Mesenchymal stem cell (in vitro differentiated cells and primary cell): ENCODE data around the gene TMEM263.
"Not testable (repeated sequence)": the region's sequence is repeated elsewhere in the genome, so short reads cannot be mapped to it uniquely, and the experiment has no call there.

Experiments
- DNase-seq: peaks from one replicate; pipeline ENCODE4 v3.0.0-alpha.2; 2013
- H2AFZ ChIP-seq: one replicate; pipeline ENCODE4 v1.6.1; 2013; ENCODE audit warnings: low read depth, mild to moderate bottlenecking, control low read depth, inconsistent platforms, low read length, moderate library complexity
- H2AK5ac ChIP-seq: 2 replicates; pipeline ENCODE4 v1.6.1; 2013; ENCODE audit warnings: low read length, moderate library complexity, mild to moderate bottlenecking, inconsistent platforms; ENCODE audit not compliant: severe bottlenecking
- H2BK120ac ChIP-seq: one replicate; pipeline ENCODE4 v1.6.1; 2013; ENCODE audit warnings: low read depth, mild to moderate bottlenecking, inconsistent platforms, low read length, moderate library complexity
- H2BK12ac ChIP-seq, 2 experiments: one replicate each; pipeline ENCODE4 v1.6.1; 2013; ENCODE audit warnings: inconsistent platforms in 2 of 2, low read length in 2 of 2, mild to moderate bottlenecking in 2 of 2, moderate library complexity in 2 of 2, control low read depth in 1 of 2
- H2BK15ac ChIP-seq: one replicate; pipeline ENCODE4 v1.6.1; 2013; ENCODE audit warnings: mild to moderate bottlenecking, low read depth, inconsistent platforms; ENCODE audit not compliant: poor library complexity, severe bottlenecking
- H2BK5ac ChIP-seq: 2 replicates; pipeline ENCODE4 v1.6.1; 2013; ENCODE audit warnings: low read depth, mild to moderate bottlenecking, low read length, control low read depth, inconsistent platforms; ENCODE audit not compliant: poor library complexity, severe bottlenecking
- H3K14ac ChIP-seq, 2 experiments: one replicate each; pipeline ENCODE4 v1.6.1; 2013; ENCODE audit warnings: inconsistent platforms in 2 of 2, low read length in 2 of 2, control low read depth in 1 of 2, mild to moderate bottlenecking in 1 of 2, moderate library complexity in 1 of 2
- H3K18ac ChIP-seq, 2 experiments: one replicate each; pipeline ENCODE4 v1.6.1; 2013; ENCODE audit warnings: inconsistent platforms in 2 of 2, low read length in 2 of 2, control low read depth in 1 of 2, low read depth in 1 of 2, mild to moderate bottlenecking in 1 of 2
- H3K23ac ChIP-seq, 2 experiments: one replicate each; pipeline ENCODE4 v1.6.1; 2013; ENCODE audit warnings: inconsistent platforms in 2 of 2, low read length in 2 of 2, mild to moderate bottlenecking in 2 of 2, moderate library complexity in 2 of 2, control low read depth in 1 of 2
- H3K27ac ChIP-seq: 2 replicates; pipeline ENCODE4 v1.5.1; 2013; ENCODE audit warnings: mild to moderate bottlenecking, moderate library complexity, low read length, control low read depth, inconsistent platforms; ENCODE audit not compliant: poor library complexity, severe bottlenecking
- H3K27me3 ChIP-seq, 2 experiments: 2 replicates each; pipeline versions ENCODE4 v1.6.1 to v1.7.0; 2013; ENCODE audit warnings: low read length in 2 of 2, mild to moderate bottlenecking in 2 of 2, moderate library complexity in 2 of 2, control low read depth in 1 of 2, inconsistent platforms in 1 of 2; ENCODE audit not compliant: control insufficient read depth in 1 of 2, insufficient read depth in 1 of 2
- H3K36me3 ChIP-seq, 2 experiments: 2 replicates each; pipeline versions ENCODE4 v1.6.1 to v1.7.0; 2013; ENCODE audit warnings: low read length in 2 of 2, control low read depth in 1 of 2, inconsistent platforms in 1 of 2, low read depth in 1 of 2, mild to moderate bottlenecking in 1 of 2; ENCODE audit not compliant: insufficient read depth in 2 of 2, control insufficient read depth in 1 of 2
- H3K4ac ChIP-seq, 2 experiments: one replicate each; pipeline ENCODE4 v1.6.1; 2013; ENCODE audit warnings: inconsistent platforms in 2 of 2, low read length in 2 of 2, mild to moderate bottlenecking in 2 of 2, moderate library complexity in 2 of 2, control low read depth in 1 of 2, low read depth in 1 of 2
- H3K4me1 ChIP-seq: 2 replicates; pipeline ENCODE4 v1.6.1; 2013; ENCODE audit warnings: low read depth, low read length, control low read depth; ENCODE audit not compliant: control insufficient read depth, insufficient read depth
- H3K4me2 ChIP-seq: 2 replicates; pipeline ENCODE4 v1.6.1; 2013; ENCODE audit warnings: low read length, mild to moderate bottlenecking, inconsistent platforms; ENCODE audit not compliant: poor library complexity, severe bottlenecking
- H3K4me3 ChIP-seq, 2 experiments: 2 replicates each; pipeline versions ENCODE4 v1.5.1 to v1.7.0; 2013; ENCODE audit warnings: low read length in 2 of 2, mild to moderate bottlenecking in 2 of 2, control low read depth in 1 of 2, low read depth in 1 of 2; ENCODE audit not compliant: insufficient read depth in 1 of 2
- H3K79me1 ChIP-seq: replicated peaks from 2 replicates; pipeline ENCODE4 v1.6.1; 2013; ENCODE audit warnings: mild to moderate bottlenecking, control low read depth, low read length, inconsistent platforms; ENCODE audit not compliant: poor library complexity, severe bottlenecking
- H3K9ac ChIP-seq: 2 replicates; pipeline ENCODE4 v1.7.0; 2013; ENCODE audit warnings: mild to moderate bottlenecking, low read length, moderate library complexity
- H3K9me3 ChIP-seq: 2 replicates; pipeline ENCODE4 v1.7.0; 2013; ENCODE audit warnings: mild to moderate bottlenecking, low read length; ENCODE audit not compliant: control insufficient read depth
- H4K8ac ChIP-seq: one replicate; pipeline ENCODE4 v1.6.1; 2013; ENCODE audit warnings: inconsistent platforms, mild to moderate bottlenecking, low read length, moderate library complexity
- H4K91ac ChIP-seq: one replicate; pipeline ENCODE4 v1.6.1; 2013; ENCODE audit warnings: mild to moderate bottlenecking, low read length, inconsistent platforms
- WGBS: methylation state at CpG from one replicate; pipeline ENCODE4 v1.1.7; 2013; ENCODE audit warnings: mixed read lengths; 5-methylcytosine and 5-hydroxymethylcytosine counted together

TMEM263 gene

DNA sequence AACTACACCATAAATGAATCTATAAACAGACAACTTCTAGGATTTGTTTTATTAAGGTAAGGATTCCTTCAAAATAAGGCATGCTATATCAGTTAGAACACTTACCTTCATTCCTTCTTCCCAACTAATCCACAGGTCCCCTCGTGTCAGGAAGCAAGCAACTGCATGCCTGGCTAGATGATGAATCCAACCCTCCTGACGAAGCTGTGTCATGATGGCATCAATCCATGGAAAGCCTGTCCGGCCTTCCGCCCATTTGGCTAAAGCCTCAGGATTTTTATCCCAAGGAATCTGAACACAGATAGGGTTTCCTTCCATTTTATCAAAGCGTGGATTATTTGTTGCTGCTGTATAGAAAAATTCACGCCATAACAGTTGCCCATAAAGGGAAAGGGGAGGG is 43.7 kb downstream of the TMEM263 start:
- Histone ChIP-seq H2BK15ac (no peak overlapping the region), H3K18ac (no peak overlapping the region), H3K27ac (no peak overlapping the region), H3K9ac (peak overlapping the region; percentile 78), H3K4me2 (no peak overlapping the region), H3K4me3 (no peak overlapping the region), H4K8ac (no peak overlapping the region), H3K23ac (no peak overlapping the region), H2AK5ac (no peak overlapping the region), H3K27me3 (no peaks in the 10 kb centered on the region), H2BK5ac (no peak overlapping the region), H3K4me1 (no peaks in the 10 kb centered on the region), H2AFZ (no peak overlapping the region), H3K79me1 (peaks cover 5% of the 10 kb centered on the region), H4K91ac (no peak overlapping the region), H3K14ac (no peak overlapping the region), H3K4ac (no peak overlapping the region), H3K9me3 (no peaks in the 10 kb centered on the region), H3K36me3 (peaks cover 7 to 32% of the 10 kb centered on the region in 2 experiments), H2BK12ac (no peak overlapping the region), H2BK120ac (no peak overlapping the region)
- WGBS: 93% methylated on average over 4 of the region's 6 CpGs
- no peak for DNase-seq

DNA sequence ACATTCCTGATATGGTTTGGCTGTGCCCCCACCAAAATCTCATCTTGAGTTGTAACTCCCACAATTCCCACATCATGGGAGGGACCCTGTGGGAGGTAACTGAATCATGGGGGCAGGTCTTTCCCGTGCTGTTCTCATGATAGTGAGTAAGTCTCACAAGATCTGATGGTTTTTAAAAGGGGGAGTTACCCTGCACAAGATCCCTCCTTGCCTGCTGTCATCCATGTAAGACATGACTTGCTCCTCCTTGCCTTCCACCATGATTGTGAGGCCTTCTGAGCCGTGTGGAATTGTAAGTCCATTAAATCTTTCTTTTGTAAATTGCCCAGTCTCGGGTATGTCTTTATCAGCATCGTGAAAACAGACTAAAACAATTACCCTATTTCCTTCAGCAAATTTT is 47.0 kb downstream of the TMEM263 start:
- H3K36me3 ChIP-seq: peaks cover 3 to 16% of the 10 kb centered on the region in 2 experiments
- H3K79me1 ChIP-seq, H3K18ac ChIP-seq, H3K14ac ChIP-seq, H2BK15ac ChIP-seq, H3K4me3 ChIP-seq, H2AK5ac ChIP-seq, H3K27me3 ChIP-seq, H3K27ac ChIP-seq, H3K4ac ChIP-seq, H3K23ac ChIP-seq, H4K91ac ChIP-seq, H3K4me2 ChIP-seq, H2AFZ ChIP-seq, H3K9ac ChIP-seq, H2BK5ac ChIP-seq, H2BK12ac ChIP-seq, H4K8ac ChIP-seq, H3K9me3 ChIP-seq, H3K4me1 ChIP-seq, DNase-seq, H2BK120ac ChIP-seq: not testable (repeated sequence)
- 100% methylated on average over 1 of the region's 4 CpGs for WGBS

GRCh38 chr12:107007411-107007810 is 51.7 kb downstream of the TMEM263 start:
- no peak overlapping the region for H3K4me2 ChIP-seq
- H4K91ac ChIP-seq: no peak overlapping the region
- no peak overlapping the region for H3K23ac ChIP-seq
- no peak overlapping the region for H3K14ac ChIP-seq
- no peak overlapping the region for H3K9ac ChIP-seq
- no peaks in the 10 kb centered on the region for H3K27me3 ChIP-seq
- H3K36me3 ChIP-seq: peaks cover 2% of the 10 kb centered on the region in 2 experiments
- H4K8ac ChIP-seq: no peak overlapping the region
- H3K79me1 ChIP-seq: peaks cover 12% of the 10 kb centered on the region
- H3K9me3 ChIP-seq: no peaks in the 10 kb centered on the region
- H2BK15ac ChIP-seq: no peak overlapping the region
- H2AFZ ChIP-seq: no peak overlapping the region
- no peak overlapping the region for H2BK120ac ChIP-seq
- H3K4ac ChIP-seq: no peak overlapping the region
- H2BK12ac ChIP-seq: no peak overlapping the region
- 100% methylated on average over 3 of the region's 4 CpGs for WGBS
- no peak overlapping the region for H2AK5ac ChIP-seq
- DNase-seq: no peak
- H2BK5ac ChIP-seq: no peak overlapping the region
- H3K4me3 ChIP-seq: no peak overlapping the region
- H3K4me1 ChIP-seq: no peaks in the 10 kb centered on the region
- no peak overlapping the region for H3K18ac ChIP-seq
- no peak overlapping the region for H3K27ac ChIP-seq

DNA sequence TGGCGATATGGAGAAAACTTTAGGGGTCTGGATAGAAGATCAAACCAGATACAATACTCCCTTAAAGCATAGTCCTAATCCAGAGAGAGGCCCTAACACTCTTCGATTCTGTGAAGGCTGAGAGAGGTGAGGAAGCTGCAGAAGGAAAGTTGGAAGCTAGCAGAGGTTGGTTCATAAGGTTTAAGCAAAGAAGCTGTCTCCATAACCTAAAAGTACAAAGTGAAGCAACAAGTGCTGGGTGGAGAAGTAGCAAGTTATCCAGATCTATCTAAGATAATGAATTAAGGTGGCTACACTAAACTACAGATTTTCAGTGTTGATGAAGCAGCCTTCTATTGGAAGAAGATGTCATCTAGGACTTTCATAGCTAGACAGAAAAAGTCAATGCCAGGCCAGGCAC is 55.8 kb downstream of the TMEM263 start:
- Histone ChIP-seq H3K36me3 (peaks cover 5 to 8% of the 10 kb centered on the region in 2 experiments), H2BK120ac (no peak overlapping the region), H2AFZ (no peak overlapping the region), H3K4me1 (no peaks in the 10 kb centered on the region), H3K9me3 (peaks cover 11% of the 10 kb centered on the region), H3K18ac (no peak overlapping the region), H4K91ac (no peak overlapping the region), H2BK5ac (no peak overlapping the region), H2AK5ac (no peak overlapping the region), H2BK15ac (no peak overlapping the region), H3K27ac (no peak overlapping the region), H3K79me1 (peaks cover 15% of the 10 kb centered on the region), H3K4me3 (no peak overlapping the region), H3K9ac (no peak overlapping the region), H3K27me3 (no peaks in the 10 kb centered on the region), H2BK12ac (no peak overlapping the region), H4K8ac (no peak overlapping the region), H3K4ac (no peak overlapping the region), H3K23ac (no peak overlapping the region), H3K14ac (no peak overlapping the region), H3K4me2 (no peak overlapping the region)
- 83% methylated on average over 1 of the region's 2 CpGs for WGBS
- no peak for DNase-seq
